Measurements from ENCODE around the gene CENPC.
"Not testable (repeated sequence)": the region's sequence is repeated elsewhere in the genome, so short reads cannot be mapped to it uniquely, and the experiment has no call there.

- TF ChIP-seq CTCF, POLR2A (IDR thresholded peaks at IDR 0.05): not testable (repeated sequence)
Measured at GRCh38 chr4:67452846-67453205, 92.5 kb downstream of the CENPC start.

All from upper lobe of left lung (tissue), 4 donors.